Transverse colon (tissue), 4 donors: ENCODE results near the gene LRP2BP. TPM values are rescaled to one million over a fixed set of nuclear protein-coding genes. Genes with fewer than 3 reads are reported as not detected.
A peak's percentile ranks its signal among the peaks of the same experiment; 100 is the strongest.

ENCODE experiments used
- DNase-seq: peaks from one replicate; pipeline ENCODE4 v3.0.0-alpha.2; 2019
- H3K27ac ChIP-seq, 4 donors: fragments of 200-600 bp; sonication (generic); 2 replicates each; pipeline ENCODE4 v1.5.1; 2016 to 2018; ENCODE audit warnings: inconsistent platforms in 4 of 4
- H3K27me3 ChIP-seq: fragments of 200-600 bp; sonication (generic); 2 replicates; pipeline ENCODE4 v1.5.1; 2017; ENCODE audit warnings: inconsistent platforms
- H3K36me3 ChIP-seq, 4 donors: fragments of 200-600 bp; sonication (generic); 2 replicates each; pipeline ENCODE4 v1.5.1; 2017 to 2019; ENCODE audit warnings: inconsistent platforms in 4 of 4
- H3K4me1 ChIP-seq, 4 donors: fragments of 200-600 bp; sonication (generic); 2 replicates each; pipeline ENCODE4 v1.5.1; 2017 to 2020; ENCODE audit warnings: inconsistent platforms in 4 of 4
- H3K4me3 ChIP-seq, 4 donors: fragments of 200-600 bp; sonication (generic); 1 replicate in 1 of 4; 2 replicates in 3 of 4; pipeline versions ENCODE4 v1.5.1 to v1.6.1; 2017 to 2019; ENCODE audit warnings: inconsistent platforms in 4 of 4
- H3K9me3 ChIP-seq, 2 donors: fragments of 200-600 bp; sonication (generic); 2 replicates each; pipeline ENCODE4 v1.5.1; 2017 to 2019; ENCODE audit warnings: inconsistent platforms in 2 of 2
- CTCF ChIP-seq, 5 experiments: fragments of 200-600 bp in 3 of 5; fragments of 450-650 bp in 2 of 5; sonication (generic) in 3 of 5; IDR thresholded peaks; 1 replicate in 2 of 5; 2 replicates in 3 of 5; pipeline ENCODE4 v1.5.1; 2016 to 2017; ENCODE audit warnings: antibody characterized with exemption in 5 of 5, inconsistent platforms in 3 of 5, mild to moderate bottlenecking in 2 of 5, moderate library complexity in 1 of 5
- EP300 ChIP-seq: sonication (generic); formaldehyde crosslinking; IDR thresholded peaks from one replicate; pipeline ENCODE4 v1.6.1; 2017; ENCODE audit warnings: antibody characterized with exemption, low read depth
- POLR2A ChIP-seq: fragments of 450-650 bp; IDR thresholded peaks from one replicate; pipeline ENCODE4 v1.6.1; 2016; ENCODE audit warnings: antibody characterized with exemption, mild to moderate bottlenecking, moderate library complexity
- POLR2AphosphoS5 ChIP-seq, 3 donors: sonication (generic); formaldehyde crosslinking; IDR thresholded peaks; one replicate each; pipeline ENCODE4 v1.6.1; 2016; ENCODE audit warnings: antibody characterized with exemption in 3 of 3
- WGBS, 2 donors: methylation state at CpG; one replicate each; pipeline ENCODE4 v1.1.5; 2018; ENCODE audit warnings: low coverage in 1 of 2; 5-methylcytosine and 5-hydroxymethylcytosine counted together
- in situ Hi-C, 4 donors: fragments of 200-750 bp; cut with MboI; loops; one replicate each; pipeline versions ENCODE4 v1.15.0 to v1.15.1; 2017; ENCODE audit warnings: low sequenced_read_pairs in 3 of 4, low pct_ligation_motif_present in 1 of 4, low pct_unique_long_range_greater_than_20kb in 1 of 4
- intact Hi-C: fragments of 100-400 bp; cut with DNase I; formaldehyde crosslinking; loops from one replicate; pipeline ENCODE4 v1.15.1; 2023; ENCODE audit warnings: low total_unique reads
- total RNA-seq, 4 donors: library from RNA; depleted of rRNA; stranded (reverse); fragments of >200 nt; gene quantifications; one replicate each; pipeline ENCODE4 v1.1.0, GENCODE V29; 2016

LRP2BP gene
- total RNA-seq, 4 donors from 2014 or later, result 0.55 to 20.1 (median 0.64) TPM; not detected in 1

GRCh38 chr4:185424905-185425646 is 29.4 kb upstream of the LRP2BP start:
- no peak for DNase-seq
- intact Hi-C loops (no loop called here), in situ Hi-C loops (no loop called here)
- peak overlapping the region; percentile 88 to 94 (median 92) for H3K27ac ChIP-seq
- peaks cover 3 to 19% (median 16%) of the 10 kb centered on the region in 4 donors for H3K4me1 ChIP-seq
- H3K27me3 ChIP-seq, result no peaks in the 10 kb centered on the region
- no peak for TF ChIP-seq POLR2A
- TF ChIP-seq EP300, result no peak
- 14 to 15% methylated on average over 10 to 13 of the region's 13 CpGs for WGBS, 2 donors
- H3K9me3 ChIP-seq, result no peaks in the 10 kb centered on the region
- H3K4me3 ChIP-seq, result peak overlapping the region; percentile 61 to 86 (median 76)
- no peaks in the 10 kb centered on the region for H3K36me3 ChIP-seq

GRCh38 chr4:185421366-185422124 is 25.8 kb upstream of the LRP2BP start:
- in situ Hi-C loops, result no loop called here
- no peak for DNase-seq
- no peaks in the 10 kb centered on the region for H3K9me3 ChIP-seq
- no peak overlapping the region for H3K4me3 ChIP-seq
- H3K27ac ChIP-seq, result no peak overlapping the region
- TF ChIP-seq CTCF (IDR thresholded peaks at IDR 0.05) (no peak), POLR2AphosphoS5 (IDR thresholded peaks at IDR 0.05) (no peak), EP300 (no peak), POLR2A (no peak)
- no peaks in the 10 kb centered on the region for H3K27me3 ChIP-seq
- intact Hi-C loops, result no loop called here
- H3K4me1 ChIP-seq, result peaks cover 3 to 19% (median 16%) of the 10 kb centered on the region in 4 donors
- peaks cover 0 to 17% (median 3%) of the 10 kb centered on the region in 4 donors for H3K36me3 ChIP-seq
- WGBS, 2 donors, result 70 to 83% methylated on average over 2 of the region's 2 CpGs

- Histone ChIP-seq H3K4me1 (no peaks in the 10 kb centered on the region), H3K36me3 (peaks cover 0 to 44% (median 9%) of the 10 kb centered on the region in 4 donors), H3K27ac (no peak overlapping the region), H3K4me3 (no peak overlapping the region), H3K9me3 (no peaks in the 10 kb centered on the region), H3K27me3 (no peaks in the 10 kb centered on the region)
- no peak for DNase-seq
- TF ChIP-seq EP300 (no peak), CTCF (IDR thresholded peaks at IDR 0.05) (no peak), POLR2AphosphoS5 (IDR thresholded peaks at IDR 0.05) (no peak), POLR2A (no peak)
- in situ Hi-C loops, result no loop called here
- intact Hi-C loops, result no loop called here
Measured at GRCh38 chr4:185416955-185417354, 21.2 kb upstream of the LRP2BP start.

- peaks cover 0 to 50% (median 9%) of the 10 kb centered on the region in 4 donors for H3K36me3 ChIP-seq
- intact Hi-C loops, result no loop called here
Measured at GRCh38 chr4:185412412-185412811, 16.7 kb upstream of the LRP2BP start.

More at GRCh38 chr4:185412412-185412811, 16.7 kb upstream of the LRP2BP start:
- in situ Hi-C loops, result no loop called here
- TF ChIP-seq POLR2AphosphoS5 (IDR thresholded peaks at IDR 0.05) (no peak), CTCF (IDR thresholded peaks at IDR 0.05) (no peak), POLR2A (no peak), EP300 (no peak)
- 89 to 93% methylated on average over 4 to 5 of the region's 5 CpGs for WGBS, 2 donors
- Histone ChIP-seq H3K4me1 (no peaks in the 10 kb centered on the region), H3K27ac (no peak overlapping the region), H3K9me3 (no peaks in the 10 kb centered on the region), H3K27me3 (no peaks in the 10 kb centered on the region), H3K4me3 (no peak overlapping the region)
- no peak for DNase-seq
